ENCODE measurements around the gene CTNNA2.

Gene CTNNA2

GRCh38 chr2:79789811-79790210, 277.0 kb downstream of the CTNNA2 start:
- no peak for DNase-seq (ENCODE audit: low read depth in 2 of 2)

- no peak for DNase-seq (ENCODE audit: low read depth in 2 of 2)
Measured at GRCh38 chr2:79792090-79792489, 279.2 kb downstream of the CTNNA2 start.

DNA sequence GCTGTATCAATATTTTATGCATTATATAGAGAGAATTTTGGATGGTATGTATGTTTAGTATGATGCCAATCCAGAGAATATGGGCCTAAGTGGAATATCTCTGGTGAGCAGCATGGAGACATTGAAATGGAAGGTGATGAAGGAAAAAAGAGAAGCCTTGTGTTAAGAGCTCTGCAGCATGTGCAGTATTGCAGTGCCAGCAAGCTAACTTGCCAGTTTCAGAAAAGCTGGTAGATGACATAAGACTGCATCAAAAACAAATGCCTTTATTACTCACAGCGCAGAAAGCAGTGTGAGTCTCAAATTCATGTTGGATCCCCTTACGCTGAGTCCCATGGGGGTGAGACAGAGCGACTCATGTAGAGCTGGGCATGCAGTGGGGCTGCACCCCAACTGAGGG, 280.2 kb downstream of the CTNNA2 start:
- no peak for DNase-seq (ENCODE audit: low read depth in 2 of 2)

DNA sequence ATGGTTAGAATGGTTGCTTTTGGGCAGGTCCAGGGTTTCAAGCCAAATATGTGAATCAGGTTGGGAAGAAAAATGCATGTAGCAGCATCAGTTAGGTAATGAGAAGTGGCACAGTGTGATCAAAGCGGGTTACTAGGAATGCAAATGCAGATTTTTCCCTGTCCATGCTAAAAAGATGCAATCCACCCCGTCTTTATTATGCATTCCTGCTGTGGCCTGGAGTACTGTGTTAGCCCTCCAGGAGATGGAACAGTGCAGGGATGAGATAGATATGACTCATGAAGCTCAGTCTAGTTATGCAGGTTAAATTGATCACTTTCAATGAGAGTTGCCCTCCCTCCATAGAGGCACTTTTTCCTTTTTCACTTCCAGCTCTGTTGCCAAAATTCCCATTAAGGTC, 283.8 kb downstream of the CTNNA2 start:
- no peak for DNase-seq (ENCODE audit: low read depth in 2 of 2)

GRCh38 chr2:79798776-79799175, 285.9 kb downstream of the CTNNA2 start:
- DNase-seq (ENCODE audit: low read depth in 2 of 2) = no peak

DNA sequence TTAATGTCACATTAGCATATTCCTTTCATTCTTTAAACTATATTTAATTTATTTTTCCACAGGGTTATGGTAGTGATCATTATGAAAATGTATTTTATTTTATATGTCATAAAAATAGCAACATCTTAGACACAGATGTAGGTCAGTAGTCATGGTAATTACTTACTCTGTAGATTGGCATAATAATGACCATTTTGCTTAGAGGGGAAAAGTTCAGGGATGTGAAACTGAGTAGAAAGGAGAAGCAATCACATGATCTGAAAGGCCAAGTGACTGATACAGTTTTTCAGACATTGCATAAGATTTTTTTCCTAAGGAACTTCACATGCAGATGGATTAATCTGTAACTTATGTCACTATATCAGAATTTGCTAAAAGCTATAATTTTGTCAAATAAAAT, 286.9 kb downstream of the CTNNA2 start:
- no peak for DNase-seq (ENCODE audit: low read depth in 2 of 2)

DNA sequence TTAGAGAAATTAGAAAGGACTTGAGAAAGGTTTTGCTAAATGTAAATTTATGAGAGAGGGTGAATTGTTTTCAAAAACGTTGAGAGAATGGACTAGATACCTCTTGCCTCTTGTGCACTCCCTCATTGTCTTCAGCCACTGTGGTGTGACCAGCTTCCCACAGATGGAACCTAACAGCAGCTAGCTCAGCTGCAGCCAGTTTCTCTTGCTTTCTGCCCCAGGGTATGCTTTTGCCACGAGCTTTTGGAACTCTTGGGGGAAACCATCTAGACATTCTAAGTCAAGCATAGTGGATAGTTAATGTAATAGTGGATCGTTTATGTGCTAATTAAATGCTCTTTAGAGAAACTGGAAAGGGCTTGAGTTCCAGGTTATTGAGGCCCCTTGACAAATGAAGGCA, 288.2 kb downstream of the CTNNA2 start:
- no peak for DNase-seq (ENCODE audit: low read depth in 2 of 2)

- DNase-seq (ENCODE audit: low read depth in 2 of 2) = no peak
Measured at GRCh38 chr2:79817288-79817687, 304.4 kb downstream of the CTNNA2 start.

DNA sequence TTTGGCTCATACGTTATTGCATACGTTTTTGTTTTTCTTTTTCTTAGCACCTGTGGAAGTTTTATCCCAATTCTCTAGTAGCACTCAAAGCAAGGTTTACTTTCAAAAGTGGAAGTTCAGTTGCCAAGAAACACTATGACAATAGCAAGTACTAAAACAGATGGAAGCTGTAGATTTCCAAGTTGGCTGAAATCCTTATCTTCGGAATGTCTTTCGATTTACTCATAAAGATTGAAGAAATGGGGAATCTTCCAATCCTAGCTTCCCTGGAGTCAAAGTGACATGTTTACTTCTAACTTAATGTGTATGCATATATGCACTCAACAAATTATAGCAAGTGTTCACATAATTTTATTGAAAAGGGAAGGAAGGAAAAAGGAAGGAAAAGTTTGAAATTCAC, 307.4 kb downstream of the CTNNA2 start:
- DNase-seq (ENCODE audit: low read depth in 2 of 2) = no peak

DNA sequence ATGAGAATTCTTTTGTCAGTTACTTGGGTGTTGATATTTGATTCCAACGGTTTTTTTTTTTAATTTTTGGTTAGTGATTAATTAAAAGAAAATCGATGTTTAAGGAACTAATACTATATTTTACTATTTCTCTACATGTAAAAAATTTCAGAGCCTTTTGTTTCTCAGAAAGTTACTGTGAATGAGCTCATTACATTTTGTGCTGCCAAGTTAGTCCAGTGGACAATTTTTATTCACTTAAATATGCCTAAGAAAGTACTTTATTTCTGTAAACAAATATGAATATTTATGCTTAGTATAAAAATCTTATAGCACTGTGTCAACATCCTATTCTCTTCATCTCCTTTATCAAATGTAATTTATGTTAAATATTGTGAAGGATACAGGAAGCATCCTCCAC, 309.3 kb downstream of the CTNNA2 start:
- no peak for DNase-seq (ENCODE audit: low read depth in 2 of 2)

DNA sequence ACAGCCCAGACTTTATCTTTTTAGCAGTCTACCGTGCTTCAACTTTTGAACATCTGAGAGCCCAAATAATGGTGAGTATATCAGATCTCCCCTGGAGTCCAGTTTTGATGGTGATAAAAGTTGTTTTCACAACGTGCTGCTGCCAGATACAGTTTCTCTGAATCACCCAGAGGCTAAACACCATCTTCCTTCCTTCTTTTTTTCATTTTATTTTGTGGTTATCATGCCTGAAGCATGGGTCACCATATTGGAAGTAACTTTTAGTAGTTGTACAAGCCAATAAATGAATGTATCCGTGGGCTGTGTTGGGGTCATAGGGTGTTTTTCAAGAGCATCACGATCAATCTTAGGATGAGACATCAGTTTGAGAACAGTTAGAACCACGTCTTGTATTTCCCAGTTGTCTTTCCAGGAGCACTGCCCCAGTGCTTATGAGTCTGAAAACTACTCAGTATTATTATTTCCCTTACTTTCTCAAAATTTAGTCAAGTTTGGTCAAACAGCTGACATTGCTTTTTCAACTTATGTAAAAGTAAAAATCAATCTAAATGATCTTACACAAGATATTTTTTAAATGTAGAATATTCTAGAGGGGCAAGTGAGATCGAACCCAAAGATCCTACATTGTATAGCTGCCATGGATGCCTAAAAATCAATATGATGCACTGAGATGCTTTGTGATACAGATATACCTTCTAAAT, 311.4 kb downstream of the CTNNA2 start:
- no peak for DNase-seq (ENCODE audit: low read depth in 2 of 2)

GRCh38 chr2:79827881-79828280, 315.0 kb downstream of the CTNNA2 start:
- DNase-seq (ENCODE audit: low read depth in 2 of 2) = no peak

DNA sequence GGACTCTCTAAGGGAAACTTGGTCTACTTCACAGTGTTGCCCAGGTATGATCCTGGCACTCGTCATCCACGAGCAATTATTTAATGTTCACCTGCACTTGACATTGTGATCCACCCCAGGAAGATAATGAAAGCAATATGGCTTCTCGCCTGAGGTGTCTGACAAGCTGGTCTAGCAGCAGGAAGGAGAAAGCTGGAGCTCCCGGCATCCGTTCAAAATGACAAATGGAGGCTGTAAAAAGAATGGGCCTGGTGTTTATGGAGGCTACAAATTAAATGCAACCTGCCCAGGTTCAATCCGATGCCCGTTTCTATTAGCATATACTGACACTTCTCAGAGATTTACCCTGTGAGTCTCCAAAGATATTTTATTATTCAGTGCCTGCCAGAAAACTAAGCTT, 317.6 kb downstream of the CTNNA2 start:
- no peak for DNase-seq (ENCODE audit: low read depth in 2 of 2)

GRCh38 chr2:79831961-79832360, 319.1 kb downstream of the CTNNA2 start:
- no peak for DNase-seq (ENCODE audit: low read depth in 2 of 2)

- no peak for DNase-seq (ENCODE audit: low read depth in 2 of 2)
Measured at GRCh38 chr2:79832511-79833234, 319.8 kb downstream of the CTNNA2 start.

DNA sequence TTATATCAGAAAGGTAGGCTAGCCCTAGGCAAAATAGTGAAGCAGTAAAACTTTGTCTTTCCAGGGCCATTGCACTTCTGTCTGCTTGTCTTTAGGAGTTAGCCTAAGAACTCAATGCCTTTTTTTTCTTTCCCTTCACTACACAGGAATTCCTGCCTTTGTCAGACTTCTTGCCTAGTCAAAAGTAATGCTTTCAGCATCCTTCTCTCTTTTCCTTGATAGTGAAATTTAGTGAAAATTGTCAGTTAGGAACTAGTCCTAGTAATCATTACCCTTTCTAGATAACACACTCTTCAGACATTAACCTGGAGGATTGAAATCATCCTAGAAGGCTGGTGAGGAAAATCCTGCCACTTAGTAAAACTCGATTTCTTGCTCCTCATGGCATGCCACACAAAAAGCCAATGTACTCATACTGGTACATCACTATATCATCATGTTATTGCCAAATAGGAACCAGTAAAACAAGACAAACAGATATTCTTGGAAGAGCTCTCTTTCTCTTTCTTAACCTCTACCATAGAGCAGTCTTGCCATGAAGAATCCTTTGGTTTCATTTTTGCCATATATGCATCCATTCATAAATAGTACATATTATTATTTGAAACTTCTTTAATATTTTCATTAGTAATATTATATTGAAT, 320.5 kb downstream of the CTNNA2 start:
- no peak for DNase-seq (ENCODE audit: low read depth in 2 of 2)

- DNase-seq (ENCODE audit: low read depth in 2 of 2) = no peak
Measured at GRCh38 chr2:79835911-79836310, 323.1 kb downstream of the CTNNA2 start.

GRCh38 chr2:79844011-79844410, 331.2 kb downstream of the CTNNA2 start:
- DNase-seq (ENCODE audit: low read depth in 2 of 2) = no peak

DNA sequence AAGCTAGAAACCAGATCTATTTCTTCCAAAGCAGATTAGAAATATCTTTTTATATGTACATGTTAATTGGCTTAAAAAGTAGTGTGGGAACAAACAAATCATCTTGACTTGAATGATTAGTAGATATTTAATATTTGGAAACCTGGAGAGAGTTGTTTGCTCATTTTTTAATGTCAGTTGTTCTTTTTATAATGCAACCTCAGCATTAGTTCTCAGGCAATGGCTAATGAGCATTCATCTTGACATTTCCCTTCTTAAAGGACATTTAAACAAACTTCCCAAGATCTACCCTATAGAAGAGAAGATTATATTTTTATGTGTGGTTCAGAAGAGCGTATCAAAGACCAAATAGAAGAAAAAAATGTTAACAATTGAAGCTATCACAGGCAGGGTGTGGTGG, 334.0 kb downstream of the CTNNA2 start:
- no peak for DNase-seq (ENCODE audit: low read depth in 2 of 2)

DNA sequence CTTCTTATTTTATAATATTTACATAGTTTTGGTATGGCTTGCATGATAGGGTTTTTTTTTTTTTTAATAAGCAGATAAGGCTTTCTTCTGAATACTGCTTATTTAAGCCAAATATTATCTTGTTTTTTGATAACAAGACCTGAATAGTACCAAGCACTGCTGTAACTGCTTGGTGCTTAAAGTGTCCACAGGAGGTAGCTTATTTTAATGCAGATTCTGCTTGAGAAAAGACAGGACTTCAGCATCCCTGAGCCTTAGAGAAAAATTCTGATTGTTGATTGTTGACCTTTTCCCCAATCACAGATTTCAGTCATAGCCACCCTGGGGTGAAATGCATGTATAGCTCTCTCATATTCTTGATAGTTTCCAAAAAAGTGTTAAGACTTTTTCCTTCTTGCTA, 336.4 kb downstream of the CTNNA2 start:
- DNase-seq (ENCODE audit: low read depth in 2 of 2) = no peak

GRCh38 chr2:79849949-79850348, 337.1 kb downstream of the CTNNA2 start:
- DNase-seq (ENCODE audit: low read depth in 2 of 2) = no peak

- no peak for DNase-seq (ENCODE audit: low read depth in 2 of 2)
Measured at GRCh38 chr2:79850912-79851311, 338.1 kb downstream of the CTNNA2 start.
